Activated T-cell treated with anti-CD3 and anti-CD28 coated beads for 48 hours (primary cell): Measurements from ENCODE around the gene SPATC1L.

Experiments used
- DNase-seq: peaks from one replicate; pipeline ENCODE4 v3.0.0-alpha.2; 2020; ENCODE audit warnings: low read depth

The SPATC1L gene

DNA sequence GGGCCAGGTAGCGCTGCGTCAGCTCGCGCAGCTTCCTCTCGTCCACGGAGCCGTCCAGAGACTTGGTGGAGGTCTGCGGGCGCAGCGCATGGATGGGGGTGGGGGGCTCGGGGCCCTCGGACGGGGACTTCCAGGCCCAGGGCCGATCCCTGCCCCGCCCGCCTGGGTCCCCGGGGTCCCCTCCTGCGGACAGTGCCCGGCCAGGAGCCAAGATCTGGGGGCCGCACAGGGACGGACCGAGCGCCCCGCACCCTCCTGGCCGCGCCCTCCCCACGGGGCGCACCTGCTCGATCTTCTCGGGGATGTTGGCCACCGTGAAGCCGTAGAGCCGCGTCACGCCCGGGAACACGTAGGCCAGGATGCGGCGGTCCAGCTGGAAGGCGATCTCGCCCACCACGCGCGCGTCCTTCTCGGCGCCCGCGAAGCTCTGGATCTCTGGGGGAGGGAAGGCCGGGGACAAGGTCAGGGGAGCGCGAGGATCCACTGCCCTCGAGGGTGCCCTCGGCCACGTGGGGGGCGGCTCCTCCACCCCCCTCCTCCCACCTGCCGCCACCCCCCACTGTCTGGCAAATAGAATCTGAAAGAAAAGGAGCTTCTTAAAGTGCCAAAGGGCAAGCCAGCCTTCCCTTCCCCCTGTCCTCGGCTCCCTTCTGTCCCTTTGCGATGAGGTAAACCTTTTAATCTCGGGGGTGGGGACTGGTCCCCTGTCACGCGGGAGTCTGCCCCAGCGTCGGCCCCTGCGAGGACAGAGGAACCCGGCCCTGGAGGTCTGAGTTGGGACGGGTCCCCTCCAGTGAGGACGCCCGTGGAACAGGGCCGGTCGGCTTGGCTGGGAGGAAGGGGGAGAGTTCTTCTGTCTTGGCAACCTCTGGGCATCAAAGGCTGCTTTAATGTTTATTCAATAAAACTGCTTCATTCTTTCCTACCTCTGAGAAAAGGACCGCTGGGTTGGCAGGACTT is 22.3 kb downstream of the SPATC1L start:
- no peak for DNase-seq

GRCh38 chr21:46160907-46161632 is 23.2 kb downstream of the SPATC1L start:
- no peak for DNase-seq

DNA sequence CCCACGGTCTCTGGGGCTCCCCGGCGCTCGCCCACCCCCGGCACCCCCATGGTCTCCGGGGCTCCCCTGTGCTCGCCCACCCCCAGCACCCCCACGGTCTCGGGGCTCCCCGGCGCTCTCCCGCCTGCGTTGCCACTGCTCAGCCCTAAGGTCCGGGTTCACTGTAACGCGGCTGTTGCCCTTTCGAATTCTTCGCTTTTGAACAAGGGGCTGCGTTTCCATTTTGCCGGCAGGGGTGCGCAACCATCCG is 23.7 kb downstream of the SPATC1L start:
- DNase-seq = no peak

- DNase-seq = no peak
Measured at GRCh38 chr21:46159841-46160656, 24.2 kb downstream of the SPATC1L start.

GRCh38 chr21:46159390-46159789 is 24.9 kb downstream of the SPATC1L start:
- DNase-seq = no peak

GRCh38 chr21:46158666-46159300 is 25.5 kb downstream of the SPATC1L start:
- no peak for DNase-seq

DNA sequence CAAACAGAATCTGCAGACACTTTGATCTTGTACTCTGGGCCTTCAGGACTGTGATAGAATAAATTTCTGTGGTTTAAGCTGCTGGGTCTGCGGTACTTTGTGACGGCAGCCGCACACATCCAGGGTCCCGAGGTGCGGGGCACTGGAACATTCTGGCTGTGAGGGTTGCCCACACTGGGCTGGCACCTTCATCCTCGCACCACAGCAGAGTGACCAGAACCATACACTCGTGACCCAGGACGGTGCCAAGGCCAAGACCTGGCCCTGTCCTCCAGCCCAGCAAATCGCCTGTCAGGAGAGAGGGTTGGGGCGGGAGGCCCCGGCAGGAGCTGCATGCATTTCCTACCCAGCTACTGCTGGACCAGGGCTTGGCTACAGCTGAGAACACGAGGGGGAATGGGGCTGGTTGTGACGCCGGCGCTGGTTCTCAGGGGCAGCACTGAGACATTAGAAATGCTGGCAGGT is 26.2 kb downstream of the SPATC1L start:
- DNase-seq = no peak

DNA sequence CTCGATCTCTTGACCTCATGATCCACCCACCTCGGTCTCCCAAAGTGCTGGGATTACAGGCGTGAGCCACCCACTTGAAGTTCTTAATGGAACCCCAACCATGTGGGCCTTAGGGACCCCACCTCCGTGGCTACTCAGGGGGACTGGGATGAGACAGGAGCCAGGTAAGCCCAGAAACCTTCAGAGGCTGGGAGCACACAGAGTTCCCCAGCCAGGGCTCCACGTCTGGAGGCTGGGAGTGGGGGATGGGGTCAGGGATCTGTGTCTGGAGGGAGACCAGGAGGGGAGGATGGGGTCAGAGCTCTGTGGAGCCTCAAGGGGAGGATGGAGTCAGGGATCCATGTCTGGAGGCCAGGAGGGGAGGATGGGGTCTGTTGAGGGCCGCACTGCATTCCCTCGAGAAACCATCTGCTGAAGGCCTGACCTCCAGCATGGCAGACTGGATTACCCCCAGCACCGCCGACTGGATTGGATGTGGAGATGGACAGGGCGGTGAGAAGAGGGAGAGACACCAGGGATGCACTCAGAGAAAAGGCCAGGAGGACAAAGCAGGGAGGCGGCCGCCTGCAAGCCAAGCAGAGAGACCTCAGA is 26.8 kb downstream of the SPATC1L start:
- DNase-seq = no peak

DNA sequence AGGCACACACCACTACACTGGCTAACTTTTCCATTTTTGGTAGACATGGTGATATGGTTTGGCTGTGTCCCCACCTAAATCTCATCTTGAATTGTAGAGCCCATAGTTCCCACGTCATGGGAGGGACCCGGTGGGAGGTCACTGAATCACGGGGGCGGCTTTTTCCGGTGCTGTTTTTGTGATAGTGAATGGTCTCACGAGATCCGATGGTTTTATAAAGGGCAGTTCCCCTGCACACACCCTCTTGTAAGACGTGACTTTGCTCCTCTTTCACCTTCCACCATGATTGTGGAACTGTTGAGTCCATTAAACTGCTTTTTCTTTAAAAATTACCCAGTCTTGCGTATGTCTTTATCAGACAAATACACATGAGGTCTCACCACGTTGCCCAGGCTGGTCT is 27.6 kb downstream of the SPATC1L start:
- DNase-seq = no peak

- DNase-seq = no peak
Measured at GRCh38 chr21:46156378-46156645, 27.9 kb downstream of the SPATC1L start.

- DNase-seq = no peak
Measured at GRCh38 chr21:46155514-46156377, 28.5 kb downstream of the SPATC1L start, which contains the start of gene FTCD. Gene FTCD (minus strand): TSS chr21:46155579. CDS start chr21:46155523, 56 bp downstream.

GRCh38 chr21:46154955-46155513 is 29.2 kb downstream of the SPATC1L start:
- no peak for DNase-seq

DNA sequence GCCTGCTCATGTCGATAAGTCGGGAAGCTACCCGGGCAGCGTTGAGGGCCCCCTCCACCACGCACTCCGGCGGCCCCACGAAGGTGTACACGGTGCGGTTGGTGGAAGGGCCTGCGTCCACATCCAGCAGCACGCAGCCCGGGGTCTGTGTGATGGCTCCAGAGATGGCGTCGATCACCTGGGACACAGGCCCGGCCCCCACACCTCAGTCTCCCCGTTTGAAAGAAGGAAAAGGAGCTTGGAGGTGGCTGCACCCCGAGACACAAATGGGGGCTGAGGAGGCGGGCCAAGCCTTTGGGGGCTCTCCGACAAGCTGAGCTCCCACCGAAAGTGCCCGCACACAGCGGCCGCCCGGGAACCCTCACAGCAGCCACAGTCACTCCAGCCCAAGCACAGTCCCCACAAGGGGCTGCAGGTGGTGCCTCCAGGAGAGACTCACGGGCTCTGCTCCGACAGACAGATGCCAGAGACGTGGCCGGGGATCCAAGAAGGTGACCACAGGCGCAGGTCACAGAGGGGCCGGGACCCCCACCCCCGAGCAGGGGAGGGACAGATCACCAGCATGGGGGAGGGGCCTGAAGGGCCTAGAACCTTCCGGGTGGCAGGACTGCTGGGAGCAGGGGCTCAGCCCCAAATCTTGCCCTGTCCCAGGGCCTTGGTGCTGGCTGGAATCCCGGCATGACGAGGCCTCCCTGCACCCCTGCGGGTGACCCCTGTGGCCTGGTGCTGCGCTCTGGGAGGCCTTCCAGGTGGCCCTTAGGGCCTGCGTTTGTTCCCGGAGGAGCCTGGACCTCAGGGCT is 29.9 kb downstream of the SPATC1L start:
- no peak for DNase-seq

DNA sequence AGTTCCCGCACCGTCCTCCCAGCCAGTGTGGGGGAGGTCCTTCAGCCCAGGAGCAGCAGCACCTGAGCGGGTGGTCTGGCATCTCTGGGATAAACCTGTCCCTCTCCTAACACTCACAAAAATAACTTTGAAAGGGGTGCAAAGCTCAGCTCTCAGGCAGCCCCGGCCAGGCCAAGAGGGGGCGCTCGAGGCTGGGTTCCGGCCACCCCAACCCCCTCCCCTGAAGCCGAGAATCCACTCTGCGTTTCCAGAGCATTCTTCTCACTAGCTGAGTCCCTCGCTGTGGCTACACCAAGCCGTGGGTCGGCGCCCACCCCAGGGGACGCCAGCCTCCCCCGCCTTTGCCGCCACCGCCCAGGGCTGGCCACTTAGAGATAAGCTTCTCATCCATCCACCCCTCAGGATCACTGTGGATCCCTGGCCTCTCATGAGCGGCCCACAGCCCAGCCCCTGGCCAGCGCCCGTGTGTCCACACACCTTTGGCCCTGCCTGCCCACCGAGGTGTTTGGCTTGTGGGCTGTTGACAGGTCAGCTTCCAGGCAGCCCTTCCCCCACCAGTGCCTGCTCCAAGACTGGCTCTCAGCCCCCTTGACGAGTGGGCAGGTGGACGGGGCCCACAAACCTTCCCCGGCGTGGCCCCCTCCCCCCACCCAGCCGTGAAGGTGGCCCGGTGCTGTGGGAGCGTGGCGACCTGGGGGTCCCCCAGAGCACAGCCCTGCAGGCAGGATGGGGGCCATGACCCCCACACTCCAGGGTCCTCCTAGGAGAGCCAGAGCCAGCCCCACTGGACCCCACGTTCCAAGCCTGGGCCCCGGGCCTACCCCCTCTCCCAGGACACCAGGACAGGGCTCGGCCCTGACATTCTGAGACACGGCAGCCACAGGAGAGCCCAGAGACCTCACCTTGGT is 30.8 kb downstream of the SPATC1L start:
- DNase-seq = peak; percentile 57

- no peak for DNase-seq
Measured at GRCh38 chr21:46152927-46153246, 31.4 kb downstream of the SPATC1L start.

- DNase-seq = no peak
Measured at GRCh38 chr21:46151989-46152926, 32.0 kb downstream of the SPATC1L start.

GRCh38 chr21:46151261-46151988 is 32.8 kb downstream of the SPATC1L start:
- no peak for DNase-seq
